ENCODE measurements around the gene MBD3L2. TPM values are rescaled to one million over a fixed set of nuclear protein-coding genes. Genes with fewer than 3 reads are reported as not detected.

The MBD3L2 gene
- total and polyA plus RNA-seq, 9 of the 15 experiments (the other 6 are each of a cell fraction or from before 2014, with no cell fraction given), result not detected

DNA sequence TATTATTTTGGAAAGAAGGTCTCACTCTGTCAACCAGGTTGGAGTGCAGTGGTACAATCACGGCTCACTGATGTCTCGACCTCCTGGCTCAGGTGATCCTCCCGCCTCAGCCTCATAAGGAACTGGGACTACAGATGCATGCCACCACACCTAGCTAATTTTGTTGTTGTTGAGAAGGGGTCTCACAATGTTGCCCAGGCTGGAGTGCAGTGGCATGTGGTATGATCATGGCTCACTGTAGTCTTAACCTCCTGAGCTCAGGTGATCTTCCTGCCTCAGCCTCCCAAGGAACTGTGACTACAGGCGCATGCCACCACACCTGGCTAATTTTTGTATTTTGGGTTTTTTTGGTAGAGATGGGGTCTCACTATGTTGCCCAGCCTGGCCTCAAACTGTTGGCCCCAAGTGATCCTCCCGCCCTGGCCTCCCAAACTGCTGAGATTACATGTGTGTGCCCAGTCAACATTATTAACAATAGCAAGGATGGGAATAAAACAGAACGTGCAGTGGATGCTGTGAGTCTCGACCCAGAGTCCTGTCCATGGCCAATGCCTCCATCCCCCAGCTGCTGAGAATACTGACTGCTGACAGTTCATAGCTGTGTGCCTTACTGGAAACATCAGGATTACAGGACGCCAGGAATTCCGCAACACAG is 14.8 kb downstream of the MBD3L2 start:
- intact Hi-C loops (cut with micrococcal nuclease) (no loop called here), in situ Hi-C loops (cut with MboI) (no loop called here)
- ATAC-seq, result no peak
- Histone ChIP-seq H2AFZ (ENCODE audit: low read depth, low read length) (no peak overlapping the region), H3K36me3 (ENCODE audit: control insufficient read depth, insufficient read depth, low read length) (no peaks in the 10 kb centered on the region), H3K9me1 (ENCODE audit: control insufficient read depth, insufficient read depth, low read length) (no peaks in the 10 kb centered on the region), H3K4me2 (ENCODE audit: insufficient read depth, low read length) (no peak overlapping the region), H3K9ac (ENCODE audit: insufficient read depth in 1 of 2, low read depth in 2 of 2, low read length in 2 of 2) (no peak overlapping the region), H3K4me3 (no peak overlapping the region), H3K27ac (ENCODE audit: extremely low read depth, low read depth, low read length) (no peak overlapping the region), H3K79me2 (ENCODE audit: control insufficient read depth, insufficient read depth, low read length) (no peaks in the 10 kb centered on the region), H3K4me1 (replicated peaks in 1 of 2; ENCODE audit: control insufficient read depth in 2 of 2, insufficient read depth in 2 of 2, low read length in 2 of 2) (peaks cover 3% of the 10 kb centered on the region in 2 experiments; a peak in 2 of 5 replicates), H4K20me1 (replicated peaks; ENCODE audit: control insufficient read depth, insufficient read depth, low read length) (no peaks in the 10 kb centered on the region), H3K9me3 (replicated peaks; ENCODE audit: control insufficient read depth, insufficient read depth, low read depth, low read length) (no peaks in the 10 kb centered on the region), H3K27me3 (ENCODE audit: control insufficient read depth in 2 of 2, insufficient read depth in 2 of 2, low read length in 2 of 2) (no peaks in the 10 kb centered on the region)
- TF ChIP-seq, protein P1, sequence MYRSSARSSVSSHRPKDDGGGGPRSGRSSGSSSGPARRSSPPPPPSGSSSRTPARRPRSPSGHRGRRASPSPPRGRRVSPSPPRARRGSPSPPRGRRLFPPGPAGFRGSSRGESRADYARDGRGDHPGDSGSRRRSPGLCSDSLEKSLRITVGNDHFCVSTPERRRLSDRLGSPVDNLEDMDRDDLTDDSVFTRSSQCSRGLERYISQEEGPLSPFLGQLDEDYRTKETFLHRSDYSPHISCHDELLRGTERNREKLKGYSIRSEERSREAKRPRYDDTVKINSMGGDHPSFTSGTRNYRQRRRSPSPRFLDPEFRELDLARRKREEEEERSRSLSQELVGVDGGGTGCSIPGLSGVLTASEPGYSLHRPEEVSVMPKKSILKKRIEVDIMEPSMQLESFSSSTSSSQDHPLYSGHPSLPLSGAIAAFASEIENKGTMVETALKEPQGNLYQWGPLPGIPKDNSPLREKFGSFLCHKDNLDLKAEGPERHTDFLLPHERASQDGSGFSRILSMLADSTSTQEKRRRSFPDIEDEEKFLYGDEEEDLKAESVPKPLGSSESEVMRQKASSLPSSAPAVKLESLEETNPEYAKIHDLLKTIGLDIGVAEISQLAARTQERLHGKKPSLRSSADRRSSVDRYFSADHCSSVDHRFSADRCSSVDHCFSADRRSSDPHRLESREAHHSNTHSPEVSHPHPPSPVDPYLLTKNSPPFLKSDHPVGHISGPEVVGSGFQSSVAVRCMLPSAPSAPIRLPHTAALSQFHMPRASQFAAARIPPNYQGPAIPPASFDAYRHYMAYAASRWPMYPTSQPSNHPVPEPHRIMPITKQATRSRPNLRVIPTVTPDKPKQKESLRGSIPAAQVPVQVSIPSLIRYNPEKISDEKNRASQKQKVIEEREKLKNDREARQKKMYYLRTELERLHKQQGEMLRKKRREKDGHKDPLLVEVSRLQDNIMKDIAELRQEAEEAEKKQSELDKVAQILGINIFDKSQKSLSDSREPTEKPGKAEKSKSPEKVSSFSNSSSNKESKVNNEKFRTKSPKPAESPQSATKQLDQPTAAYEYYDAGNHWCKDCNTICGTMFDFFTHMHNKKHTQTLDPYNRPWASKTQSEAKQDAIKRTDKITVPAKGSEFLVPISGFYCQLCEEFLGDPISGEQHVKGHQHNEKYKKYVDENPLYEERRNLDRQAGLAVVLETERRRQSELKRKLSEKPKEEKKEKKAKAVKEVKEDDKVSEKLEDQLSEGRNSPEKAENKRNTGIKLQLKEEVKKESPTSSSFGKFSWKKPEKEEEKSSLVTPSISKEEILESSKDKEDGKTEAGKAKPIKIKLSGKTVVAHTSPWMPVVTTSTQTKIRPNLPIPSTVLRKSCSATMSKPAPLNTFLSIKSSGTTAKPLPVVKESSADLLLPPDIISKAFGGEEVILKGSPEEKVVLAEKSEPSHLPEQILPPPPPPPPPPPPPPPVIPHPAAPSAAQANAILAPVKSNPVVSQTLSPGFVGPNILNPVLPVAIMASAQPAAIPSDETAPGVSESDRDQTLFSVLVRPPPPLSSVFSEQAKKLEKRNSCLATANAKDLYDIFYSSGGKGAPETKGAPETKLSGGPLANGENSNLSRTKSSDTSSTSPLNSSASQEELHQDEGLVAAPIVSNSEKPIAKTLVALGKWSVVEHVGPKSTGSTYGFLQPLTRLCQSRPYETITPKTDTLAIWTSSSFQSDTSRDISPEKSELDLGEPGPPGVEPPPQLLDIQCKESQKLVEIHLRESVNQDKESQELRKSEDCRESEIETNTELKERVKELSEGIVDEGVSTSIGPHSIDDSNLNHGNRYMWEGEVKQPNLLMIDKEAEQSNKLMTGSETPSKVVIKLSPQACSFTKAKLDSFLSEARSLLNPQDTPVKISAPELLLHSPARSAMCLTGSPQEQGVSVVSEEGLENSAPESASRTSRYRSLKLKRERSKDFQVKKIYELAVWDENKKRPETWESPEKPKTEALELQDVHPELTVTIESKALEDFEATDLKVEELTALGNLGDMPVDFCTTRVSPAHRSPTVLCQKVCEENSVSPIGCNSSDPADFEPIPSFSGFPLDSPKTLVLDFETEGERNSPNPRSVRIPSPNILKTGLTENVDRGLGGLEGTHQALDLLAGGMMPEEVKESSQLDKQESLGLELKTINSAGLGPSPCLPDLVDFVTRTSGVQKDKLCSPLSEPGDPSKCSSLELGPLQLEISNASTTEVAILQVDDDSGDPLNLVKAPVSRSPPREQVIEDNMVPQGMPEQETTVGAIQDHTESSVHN (IDR thresholded peaks at IDR 0.05; ENCODE audit: borderline replicate concordance in 1 of 2, low read depth in 1 of 2), result no peak
- TF ChIP-seq SMAD4 (CRISPR knock-in tag; conservative IDR thresholded peaks at IDR 0.05) (no peak), ZNF121 (CRISPR knock-in tag; conservative IDR thresholded peaks at IDR 0.05) (peak; percentile 81), RBM25 (IDR thresholded peaks at IDR 0.05; ENCODE audit: low read depth, low read length, severe bottlenecking) (peak; percentile 44)
- CTCF ChIA-PET (ENCODE audit: low intra/inter-chr PET ratio), result no interaction called here
- FAIRE-seq, result no peak
- no peak for DNase-seq (ENCODE audit: extremely low read depth in 1 of 4, low spot score in 3 of 4)
- no TSS peak for BruUV-seq (replicated peaks)
- POLR2A ChIA-PET, result no interaction called here
- WGBS (ENCODE audit: insufficient coverage, low coverage, missing lambda C conversion rate), result 11% methylated on average over 9 of the region's 9 CpGs
